COLO668 (cell line): ENCODE measurements around the gene PLA2G5.

Experiments
- DNase-seq: peaks from one replicate; lab custom pipeline; 2025; ENCODE audit not compliant: unreplicated experiment; lab: John Stamatoyannopoulos, UW

Gene PLA2G5

DNA sequence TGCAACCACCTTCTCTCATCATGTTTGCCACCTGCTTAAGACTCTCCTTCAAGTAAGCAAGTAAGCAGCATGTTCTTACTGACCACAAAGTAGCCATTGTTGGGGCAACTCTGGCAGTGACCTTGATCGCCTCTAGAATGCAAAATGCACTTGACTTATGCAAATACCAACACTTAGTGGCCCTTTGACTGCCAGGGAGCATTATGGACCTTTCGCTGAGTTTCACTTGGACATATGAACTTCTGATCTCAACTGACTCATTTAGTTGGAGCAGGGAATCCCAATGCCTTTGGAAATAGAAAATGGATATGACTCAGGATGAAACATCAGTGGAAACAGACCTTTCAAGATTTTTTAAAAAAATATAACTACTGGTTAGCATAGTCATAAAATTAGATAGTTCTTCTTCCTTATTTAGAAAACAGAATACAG is 6.1 kb upstream of the PLA2G5 start:
- DNase-seq: no peak

DNA sequence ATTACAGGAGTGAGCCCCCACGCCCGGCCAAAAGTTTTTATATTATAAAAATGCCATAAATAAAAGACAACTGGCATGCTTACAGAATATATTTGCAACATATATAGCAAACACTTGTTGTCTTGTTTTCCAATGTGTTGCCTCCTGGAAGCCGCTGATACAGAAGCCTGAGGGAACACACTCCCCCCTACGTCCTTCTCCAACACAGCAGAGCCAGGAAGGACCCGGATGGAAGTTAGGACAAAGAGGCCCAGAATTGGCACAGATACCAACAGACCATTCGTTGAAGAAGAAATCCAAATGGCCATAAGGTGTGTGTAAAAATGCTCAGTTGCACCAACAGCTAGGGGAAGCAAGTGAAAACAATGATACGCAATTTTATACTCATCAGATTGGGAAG is 1.3 kb upstream of the PLA2G5 start:
- no peak for DNase-seq

GRCh38 chr1:20070357-20070756 is 363 bp downstream of the PLA2G5 start:
- no peak for DNase-seq

- DNase-seq: no peak
These were observed 1.4 kb downstream of the PLA2G5 start for GRCh38 chr1:20071416-20071815.

GRCh38 chr1:20072771-20073170 is 2.8 kb downstream of the PLA2G5 start:
- no peak for DNase-seq

DNA sequence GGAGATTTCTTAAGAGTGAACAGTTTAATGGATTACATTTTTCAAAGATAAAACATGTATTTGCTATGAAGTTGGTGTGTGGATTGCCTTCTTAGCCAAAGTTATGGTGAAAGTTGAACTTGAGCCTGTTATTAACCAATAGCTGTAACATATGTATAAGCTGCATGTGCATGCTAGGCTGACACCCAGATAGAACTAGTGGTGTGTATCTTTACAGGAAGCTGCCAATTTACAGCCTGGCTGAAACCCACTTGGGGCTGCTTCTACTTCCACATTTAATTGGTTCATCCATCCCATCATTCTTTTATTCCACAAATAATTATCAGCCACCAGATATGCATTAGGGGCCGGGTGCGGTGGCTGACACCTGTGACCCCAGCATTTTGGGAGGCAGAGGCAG is 3.3 kb downstream of the PLA2G5 start:
- DNase-seq: no peak

DNA sequence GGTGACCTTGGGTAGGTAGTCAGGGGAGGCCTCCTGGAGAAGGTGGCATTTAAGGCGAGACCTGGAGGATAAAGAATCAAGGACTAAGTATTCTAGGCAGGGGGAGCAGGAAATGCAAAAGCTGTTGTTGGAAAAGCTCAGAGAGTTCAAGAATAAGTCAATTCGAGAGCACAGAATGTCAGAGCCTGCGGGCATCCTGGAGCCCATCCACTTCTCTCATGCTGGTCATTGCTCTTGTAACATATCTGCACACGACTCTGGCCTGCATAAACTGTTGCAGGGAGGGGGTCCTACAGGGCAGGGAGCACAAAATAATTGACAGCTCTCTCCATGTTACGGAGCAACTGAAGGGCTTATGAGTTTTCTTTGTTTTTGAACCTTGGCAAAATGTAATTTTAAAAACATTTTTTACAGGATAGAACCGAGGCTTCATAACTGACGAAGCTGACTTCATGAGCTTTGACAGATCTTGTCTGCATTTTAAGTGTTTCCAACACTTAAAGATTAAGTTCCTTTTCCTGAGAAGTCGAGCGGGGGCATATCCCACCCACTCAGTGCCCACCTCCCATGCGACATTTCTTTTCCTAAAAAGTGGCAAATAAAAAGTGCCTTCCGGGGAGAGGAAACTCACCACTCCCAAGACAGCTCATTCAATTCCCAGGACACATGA is 4.2 kb downstream of the PLA2G5 start:
- DNase-seq: no peak

DNA sequence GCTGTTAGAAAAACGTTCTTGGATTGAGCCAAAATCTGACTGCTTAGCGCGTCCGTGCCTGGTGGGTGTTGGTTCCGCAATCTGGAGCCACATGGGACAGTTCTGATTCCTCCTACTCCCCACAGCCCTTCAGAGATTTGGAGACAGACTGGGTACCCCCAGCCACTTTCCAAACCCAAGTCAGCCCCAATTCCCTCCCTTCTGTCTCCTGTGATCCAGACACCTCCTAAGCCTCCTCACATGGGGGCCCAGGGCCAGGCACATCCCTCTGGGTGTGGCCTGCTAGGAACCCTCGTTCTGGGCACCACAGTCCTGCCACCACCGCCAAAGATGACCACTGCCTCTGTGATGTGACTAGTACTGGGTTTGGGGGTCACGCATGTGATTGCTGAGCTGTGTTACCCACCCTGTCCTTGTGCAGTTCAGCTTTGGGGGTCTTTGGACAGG is 4.8 kb downstream of the PLA2G5 start:
- no peak for DNase-seq

- no peak for DNase-seq
These were observed 5.4 kb downstream of the PLA2G5 start for GRCh38 chr1:20075345-20075744.

GRCh38 chr1:20076223-20076622 is 6.2 kb downstream of the PLA2G5 start:
- no peak for DNase-seq

DNA sequence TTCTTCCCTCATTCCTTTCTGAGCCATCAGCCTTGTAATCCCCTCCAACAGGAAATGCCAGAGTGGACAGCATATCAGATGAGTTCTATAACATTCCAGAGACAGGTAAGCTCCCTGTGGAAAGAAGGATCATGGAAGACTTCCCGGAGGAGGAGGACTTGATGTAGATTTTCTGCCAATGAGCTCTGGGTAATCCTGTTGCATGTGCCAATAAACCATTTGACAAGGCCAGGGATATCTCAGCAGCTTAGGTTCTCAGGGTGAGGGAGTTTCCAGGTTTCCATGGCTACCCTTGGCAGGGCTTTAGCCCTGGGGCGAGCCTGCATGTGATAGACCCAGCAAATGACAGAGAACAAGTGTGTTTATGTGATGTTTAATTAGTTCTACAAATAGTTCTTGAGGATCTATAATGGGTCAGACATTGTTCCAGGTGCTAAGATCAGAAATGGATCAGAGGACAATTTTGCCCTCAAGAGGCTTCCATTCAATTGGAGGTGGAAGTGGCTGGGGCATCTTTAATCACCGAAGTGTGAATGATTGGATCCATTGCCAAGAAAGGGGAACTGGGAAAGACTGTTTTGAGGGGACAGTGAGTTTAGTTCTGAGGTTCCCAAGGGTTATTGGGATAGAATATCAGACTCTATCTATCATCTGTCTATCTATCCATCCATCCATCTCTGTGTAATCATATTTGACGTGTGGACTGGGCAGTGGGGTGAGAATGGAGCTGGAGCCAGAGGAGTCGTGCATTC is 6.9 kb downstream of the PLA2G5 start:
- DNase-seq: no peak

GRCh38 chr1:20078171-20078651 is 8.2 kb downstream of the PLA2G5 start:
- no peak for DNase-seq

GRCh38 chr1:20078711-20079110 is 8.7 kb downstream of the PLA2G5 start:
- DNase-seq: no peak

- no peak for DNase-seq
These were observed 9.8 kb downstream of the PLA2G5 start for GRCh38 chr1:20079661-20080305.

- no peak for DNase-seq
These were observed 10.7 kb downstream of the PLA2G5 start for GRCh38 chr1:20080441-20081352.

DNA sequence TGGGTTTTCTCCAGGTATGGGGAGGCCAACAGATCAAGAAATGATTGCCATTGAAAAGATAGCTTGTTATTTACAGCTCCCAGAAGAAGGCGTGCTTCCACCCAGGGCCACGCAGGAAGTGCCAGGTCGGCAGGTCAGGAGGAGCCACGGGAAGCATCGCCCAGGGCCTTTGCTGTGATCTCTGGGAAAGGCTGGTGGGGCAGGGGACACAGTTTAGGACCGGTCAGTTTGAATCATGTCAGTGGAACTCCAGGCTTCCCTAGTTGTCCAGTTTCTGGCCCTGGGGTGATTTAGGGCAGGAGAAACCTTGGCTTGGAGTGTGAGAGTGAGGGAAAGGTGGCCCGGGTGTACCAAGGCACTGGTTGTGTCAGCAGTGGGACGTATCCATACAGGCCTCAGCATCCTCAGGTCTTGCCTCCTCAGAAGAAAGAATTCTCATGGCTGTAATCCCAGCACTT is 11.4 kb downstream of the PLA2G5 start:
- no peak for DNase-seq

DNA sequence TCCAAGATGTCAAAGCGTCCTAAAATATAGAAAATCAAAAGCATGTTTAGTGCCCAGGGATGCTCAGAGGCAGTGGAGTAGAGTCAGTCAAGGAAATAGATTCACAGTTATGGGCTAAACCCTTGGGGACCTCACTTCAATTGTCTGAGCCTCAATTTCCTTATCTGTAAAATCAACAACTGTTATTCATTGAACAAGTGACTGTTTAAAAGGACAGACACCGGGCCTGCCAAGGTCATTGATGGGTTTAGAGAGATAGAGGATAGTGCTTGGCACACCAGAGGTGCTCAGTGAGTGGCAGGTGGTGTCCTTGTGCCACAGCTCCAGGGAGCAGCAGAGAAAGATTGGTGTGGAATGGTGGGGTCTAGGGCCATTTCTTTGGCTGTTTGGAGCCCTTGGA is 12.8 kb downstream of the PLA2G5 start:
- DNase-seq: no peak

- no peak for DNase-seq
These were observed 13.4 kb downstream of the PLA2G5 start for GRCh38 chr1:20083178-20083944.

DNA sequence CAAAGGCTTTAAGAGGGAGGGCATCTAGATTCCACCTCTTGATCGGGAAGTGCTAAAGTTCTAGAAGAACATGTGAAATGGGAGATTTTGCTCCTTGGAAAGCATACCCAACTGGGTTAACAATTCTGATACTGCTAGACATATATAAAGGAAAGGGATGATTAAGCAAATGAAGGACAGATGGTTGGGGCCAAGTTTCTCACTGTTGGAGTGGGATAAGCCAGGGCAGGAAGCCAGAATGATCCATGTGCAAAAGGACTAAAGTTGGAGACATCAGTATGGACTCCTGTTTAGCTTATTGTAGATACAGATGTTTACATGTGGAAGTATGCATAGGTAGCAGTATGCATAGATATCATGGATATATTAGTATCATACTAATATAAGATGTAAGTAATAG is 16.8 kb downstream of the PLA2G5 start:
- DNase-seq: no peak

DNA sequence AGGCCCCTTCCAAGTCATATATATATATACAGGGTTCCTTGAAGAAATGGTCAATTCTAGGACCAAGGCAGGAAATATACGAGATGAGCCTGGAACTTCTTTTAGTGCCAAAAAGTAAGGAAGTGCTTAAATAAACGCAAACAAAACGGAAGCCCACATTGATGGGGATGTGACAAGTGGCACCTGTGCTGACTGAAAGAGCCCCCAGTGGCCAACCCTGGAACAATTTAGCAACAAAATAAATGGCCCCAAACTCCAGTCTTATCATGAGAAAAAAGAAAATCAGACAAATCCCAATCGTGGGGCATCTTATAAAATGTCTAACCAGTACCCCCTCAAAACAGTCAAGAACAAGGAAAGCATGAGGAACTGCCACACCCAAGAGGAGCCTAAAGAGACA is 17.7 kb downstream of the PLA2G5 start:
- DNase-seq: no peak
